ENCODE results near the gene DUOX2. TPM values are rescaled to one million over a fixed set of nuclear protein-coding genes. Genes with fewer than 3 reads are reported as not detected.
"Not testable (repeated sequence)": the region's sequence is repeated elsewhere in the genome, so short reads cannot be mapped to it uniquely, and the experiment has no call there.

The DUOX2 gene
- total RNA-seq, 4 donors from 2014 or later = 5.0 to 50.7 (median 22.6) TPM

- intact Hi-C loops (cut with DNase I) = no loop called here
- WGBS, 2 donors = 76 to 78% methylated on average over 3 to 5 of the region's 12 CpGs
- peaks cover 0 to 97% (median 10%) of the 10 kb centered on the region in 3 donors for H3K36me3 ChIP-seq
- H3K27ac ChIP-seq = no peak overlapping the region
- TF ChIP-seq POLR2A (IDR thresholded peaks at IDR 0.05) (no peak), CTCF (IDR thresholded peaks at IDR 0.05) (no peak)
- no peaks in the 10 kb centered on the region for H3K9me3 ChIP-seq
- peaks cover 0 to 57% (median 0%) of the 10 kb centered on the region in 4 donors for H3K27me3 ChIP-seq
- no peak for DNase-seq
- peaks cover 0 to 14% (median 6%) of the 10 kb centered on the region in 3 donors for H3K4me1 ChIP-seq
- no peak overlapping the region for H3K4me3 ChIP-seq
These were observed 25.1 kb upstream of the DUOX2 start for GRCh38 chr15:45138814-45139765.

GRCh38 chr15:45137703-45138102 is 23.7 kb upstream of the DUOX2 start:
- intact Hi-C loops (cut with DNase I) = no loop called here
- WGBS, 2 donors = 86% methylated on average over 7 to 8 of the region's 8 CpGs

DNA sequence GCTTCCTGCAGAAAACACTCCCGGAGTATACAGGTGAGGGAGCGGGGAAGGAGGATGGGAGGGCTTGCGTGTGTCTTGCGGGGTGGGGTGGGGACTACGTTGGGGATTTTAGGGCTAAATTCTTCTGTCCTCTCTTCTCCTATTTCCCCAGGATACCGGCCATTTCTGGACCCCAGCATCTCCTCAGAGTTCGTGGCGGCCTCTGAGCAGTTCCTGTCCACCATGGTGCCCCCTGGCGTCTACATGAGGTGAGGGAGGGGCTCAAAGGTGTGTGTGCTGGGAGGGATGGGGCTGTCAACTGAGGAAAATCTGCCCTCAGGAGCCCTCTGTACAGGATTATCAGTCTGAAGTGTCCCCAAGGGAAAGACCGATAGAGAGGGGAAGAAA is 22.4 kb upstream of the DUOX2 start:
- peaks cover 0 to 60% (median 0%) of the 10 kb centered on the region in 4 donors for H3K27me3 ChIP-seq
- H3K9me3 ChIP-seq = no peaks in the 10 kb centered on the region
- no peak for DNase-seq
- 23 to 51% methylated on average over 8 to 9 of the region's 10 CpGs for WGBS, 2 donors
- intact Hi-C loops (cut with DNase I) = no loop called here
- H3K27ac ChIP-seq = no peak overlapping the region
- H3K36me3 ChIP-seq = peaks cover 0 to 88% (median 10%) of the 10 kb centered on the region in 3 donors
- H3K4me3 ChIP-seq = no peak overlapping the region
- H3K4me1 ChIP-seq = peaks cover 2 to 41% (median 18%) of the 10 kb centered on the region in 3 donors
- TF ChIP-seq CTCF (IDR thresholded peaks at IDR 0.05) (no peak), POLR2A (IDR thresholded peaks at IDR 0.05) (no peak)

More at GRCh38 chr15:45137703-45138102, 23.7 kb upstream of the DUOX2 start:
- Histone ChIP-seq H3K27ac (no peak overlapping the region), H3K9me3 (no peaks in the 10 kb centered on the region), H3K4me3 (no peak overlapping the region), H3K27me3 (peaks cover 0 to 64% (median 0%) of the 10 kb centered on the region in 4 donors), H3K36me3 (peaks cover 0 to 97% (median 10%) of the 10 kb centered on the region in 3 donors), H3K4me1 (peaks cover 2 to 28% (median 14%) of the 10 kb centered on the region in 3 donors)
- no peak for DNase-seq
- TF ChIP-seq POLR2A (IDR thresholded peaks at IDR 0.05) (no peak), CTCF (IDR thresholded peaks at IDR 0.05) (no peak)

DNA sequence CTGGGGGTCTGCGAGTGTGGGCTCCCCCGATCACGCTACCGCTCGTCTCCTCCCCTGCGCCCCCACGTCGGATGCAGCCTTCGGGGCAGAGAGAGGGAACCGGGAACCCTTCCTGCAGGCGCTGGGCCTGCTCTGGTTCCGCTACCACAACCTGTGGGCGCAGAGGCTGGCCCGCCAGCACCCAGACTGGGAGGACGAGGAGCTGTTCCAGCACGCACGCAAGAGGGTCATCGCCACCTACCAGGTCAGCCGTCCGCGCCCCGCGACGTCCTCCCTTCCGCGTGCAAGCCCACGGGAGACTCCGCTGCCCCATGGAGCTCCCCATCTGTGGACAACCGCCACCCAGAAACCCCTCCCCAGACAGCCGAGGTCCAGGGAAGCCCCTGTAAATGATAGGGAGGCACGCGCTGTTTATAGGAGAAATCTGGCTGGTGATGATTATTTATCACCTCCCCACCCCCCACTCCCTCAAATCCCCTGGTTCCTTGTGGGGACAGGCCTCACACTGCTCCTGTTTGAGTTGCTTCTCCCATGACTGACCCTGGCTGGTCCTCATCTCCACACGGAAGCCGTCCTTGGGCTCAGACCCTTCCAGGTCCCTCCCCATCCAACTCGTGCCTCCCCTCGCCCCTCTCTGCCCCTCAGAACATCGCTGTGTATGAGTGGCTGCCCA is 21.9 kb upstream of the DUOX2 start:
- Histone ChIP-seq H3K36me3 (peaks cover 0 to 83% (median 5%) of the 10 kb centered on the region in 3 donors), H3K27me3 (peaks cover 0 to 57% (median 0%) of the 10 kb centered on the region in 4 donors), H3K4me1 (peaks cover 2 to 47% (median 18%) of the 10 kb centered on the region in 3 donors)
- H3K9me3 ChIP-seq; intact Hi-C loops (cut with DNase I); H3K4me3 ChIP-seq; DNase-seq; H3K27ac ChIP-seq: not testable (repeated sequence)
- 31 to 55% methylated on average over 5 to 6 of the region's 37 CpGs for WGBS, 2 donors

DNA sequence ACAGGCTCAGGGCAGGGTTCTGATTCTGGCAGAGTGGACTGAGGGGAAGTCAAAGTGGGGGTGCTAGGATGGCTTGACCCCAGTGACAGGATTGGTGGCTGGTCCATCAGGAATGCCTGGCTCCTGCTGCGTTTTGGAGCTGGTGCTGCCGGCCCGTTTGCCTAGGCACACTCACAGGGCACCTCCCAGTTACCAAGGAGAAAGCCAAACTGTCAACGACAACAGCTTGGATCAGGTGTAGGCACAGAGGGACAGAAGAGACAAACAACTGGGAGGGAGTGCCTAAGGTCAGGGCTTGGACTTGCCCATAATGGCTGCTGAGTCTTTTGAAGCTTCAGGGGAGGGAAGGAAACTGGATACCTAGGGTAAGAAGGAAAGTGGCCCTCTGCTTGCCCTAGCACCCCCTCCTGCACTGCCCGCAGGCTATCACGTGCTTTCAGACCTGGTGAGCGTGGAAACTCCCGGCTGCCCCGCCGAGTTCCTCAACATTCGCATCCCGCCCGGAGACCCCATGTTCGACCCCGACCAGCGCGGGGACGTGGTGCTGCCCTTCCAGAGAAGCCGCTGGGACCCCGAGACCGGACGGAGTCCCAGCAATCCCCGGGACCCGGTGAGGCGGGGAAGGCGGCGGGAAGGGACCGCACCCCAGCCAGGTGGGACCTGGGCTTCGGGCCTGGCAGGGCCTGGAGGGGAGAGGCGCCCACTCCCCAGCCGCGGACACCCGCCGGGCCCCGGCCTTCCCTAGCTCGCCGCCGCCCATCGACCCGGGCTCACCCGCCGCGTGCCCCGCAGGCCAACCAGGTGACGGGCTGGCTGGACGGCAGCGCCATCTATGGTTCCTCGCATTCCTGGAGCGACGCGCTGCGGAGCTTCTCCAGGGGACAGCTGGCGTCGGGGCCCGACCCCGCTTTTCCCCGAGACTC is 21.0 kb upstream of the DUOX2 start:
- 40 to 80% methylated on average over 2 to 9 of the region's 57 CpGs for WGBS, 2 donors
- H3K4me3 ChIP-seq = peak overlapping the region in 2 of 4 donors; percentile 16 to 49

More for the DNA sequence above, 21.0 kb upstream of the DUOX2 start:
- H3K36me3 ChIP-seq = peaks cover 0 to 74% (median 5%) of the 10 kb centered on the region in 3 donors
- H3K4me1 ChIP-seq = peaks cover 2 to 56% (median 18%) of the 10 kb centered on the region in 3 donors
- H3K9me3 ChIP-seq = no peaks in the 10 kb centered on the region
- intact Hi-C loops (cut with DNase I) = no loop called here
- TF ChIP-seq CTCF (IDR thresholded peaks at IDR 0.05) = no peak
- TF ChIP-seq POLR2A (IDR thresholded peaks at IDR 0.05) = no peak
- peak overlapping the region in 2 of 4 donors; percentile 11 to 48 for H3K27ac ChIP-seq
- no peak for DNase-seq
- H3K27me3 ChIP-seq = peaks cover 0 to 62% (median 0%) of the 10 kb centered on the region in 4 donors

Data from esophagus squamous epithelium (tissue), 5 donors.